ENCODE data around the gene MAPK14. TPM values are rescaled to one million over a fixed set of nuclear protein-coding genes. Genes with fewer than 3 reads are reported as not detected.

MAPK14 gene
- total and polyA plus RNA-seq, 9 of the 15 experiments (the other 6 are each of a cell fraction or from before 2014, with no cell fraction given) = 8.8 to 62.7 (median 35.5) TPM

GRCh38 chr6:36053878-36054277, 26.3 kb downstream of the MAPK14 start:
- Histone ChIP-seq H3K9me3 (replicated peaks; ENCODE audit: control insufficient read depth, insufficient read depth, low read depth, low read length) (no peaks in the 10 kb centered on the region), H3K9ac (ENCODE audit: insufficient read depth in 1 of 2, low read depth in 2 of 2, low read length in 2 of 2) (no peak overlapping the region), H3K4me1 (replicated peaks in 1 of 2; ENCODE audit: control insufficient read depth in 2 of 2, insufficient read depth in 2 of 2, low read length in 2 of 2) (peaks cover 0 to 4% of the 10 kb centered on the region in 2 experiments; a peak in 1 of 5 replicates), H3K4me3 (no peak overlapping the region), H3K79me2 (ENCODE audit: control insufficient read depth, insufficient read depth, low read length) (peaks cover 34% of the 10 kb centered on the region; the same call in 2 of the 3 replicates), H3K36me3 (ENCODE audit: control insufficient read depth, insufficient read depth, low read length) (peaks cover 31% of the 10 kb centered on the region; the same call in 2 of the 3 replicates), H4K20me1 (replicated peaks; ENCODE audit: control insufficient read depth, insufficient read depth, low read length) (0 out of 2 replicates have a peak, but pooled peaks cover 7% of the 10 kb centered on the region), H3K4me2 (ENCODE audit: insufficient read depth, low read length) (no peak overlapping the region), H3K27me3 (ENCODE audit: control insufficient read depth in 2 of 2, insufficient read depth in 2 of 2, low read length in 2 of 2) (no peaks in the 10 kb centered on the region), H3K9me1 (ENCODE audit: control insufficient read depth, insufficient read depth, low read length) (no peaks in the 10 kb centered on the region), H2AFZ (ENCODE audit: low read depth, low read length) (no peak overlapping the region), H3K27ac (ENCODE audit: extremely low read depth, low read depth, low read length) (no peak overlapping the region)
- intact Hi-C loops (cut with micrococcal nuclease) (no loop called here), in situ Hi-C loops (cut with MboI) (no loop called here)
- no peak for FAIRE-seq
- WGBS (ENCODE audit: insufficient coverage, low coverage, missing lambda C conversion rate) = 86% methylated on average over 2 of the region's 2 CpGs
- BruUV-seq (replicated peaks) = no TSS peak
- POLR2A ChIA-PET = interaction anchor here (0.5 kb wide), 1 partner anchor 858 kb away, joined by 3 read pairs; no protein-coding TSS in a partner anchor
- CTCF ChIA-PET (ENCODE audit: low intra/inter-chr PET ratio) = no interaction called here
- no peak for DNase-seq (ENCODE audit: extremely low read depth in 1 of 4, low spot score in 3 of 4)
- no peak for ATAC-seq
- TF ChIP-seq CEBPG (CRISPR knock-in tag; IDR thresholded peaks at IDR 0.05) (no peak), CEBPG (tag; conservative IDR thresholded peaks at IDR 0.05 in 1 of 2, IDR thresholded peaks at IDR 0.05 in 1 of 2) (no peak), AFF4 (CRISPR knock-in tag; IDR thresholded peaks at IDR 0.05) (no peak), DMBX1 (CRISPR knock-in tag; IDR thresholded peaks at IDR 0.05; ENCODE audit: borderline replicate concordance) (no peak), POLR2AphosphoS2 (IDR thresholded peaks at IDR 0.05; ENCODE audit: low read length) (no peak), XRCC3 (IDR thresholded peaks at IDR 0.05) (no peak), POLR3G (IDR thresholded peaks at IDR 0.05; ENCODE audit: extremely low read depth, insufficient read length, insufficient replicate concordance) (no peak), CTBP1 (IDR thresholded peaks at IDR 0.05; ENCODE audit: borderline replicate concordance) (no peak), ZNF408 (CRISPR knock-in tag; IDR thresholded peaks at IDR 0.05; ENCODE audit: low read depth) (no peak), CREB3L1 (IDR thresholded peaks at IDR 0.05; ENCODE audit: borderline replicate concordance, low read depth) (no peak), CBX2 (IDR thresholded peaks at IDR 0.05; ENCODE audit: insufficient read depth, low read length, poor library complexity, severe bottlenecking) (no peak), NCOR1 (IDR thresholded peaks at IDR 0.05) (no peak), ZNF586 (CRISPR knock-in tag; conservative IDR thresholded peaks at IDR 0.05) (no peak), IRF2 (CRISPR knock-in tag; IDR thresholded peaks at IDR 0.05) (no peak), ZNF589 (CRISPR knock-in tag; IDR thresholded peaks at IDR 0.05; ENCODE audit: low read depth) (no peak), NCOA6 (IDR thresholded peaks at IDR 0.05) (no peak)
